GM19395 (cell line): ENCODE data around the gene MTFR2.
A peak's percentile ranks its signal among the peaks of the same experiment; 100 is the strongest.
"Not testable (repeated sequence)": the region's sequence is repeated elsewhere in the genome, so short reads cannot be mapped to it uniquely, and the experiment has no call there.

Experiments
- ATAC-seq: cut with Tn5 transposase; IDR thresholded peaks from one replicate; pipeline ENCODE4 v1.9.1; 2021; ENCODE audit warnings: mild to moderate bottlenecking, moderate library complexity; ENCODE audit not compliant: unreplicated experiment

MTFR2 gene

GRCh38 chr6:136236466-136237293 lies 13.4 kb downstream of the MTFR2 start:
- ATAC-seq, result no peak

- no peak for ATAC-seq
Measured at GRCh38 chr6:136235233-136235564, 14.9 kb downstream of the MTFR2 start.

- no peak for ATAC-seq
Measured at GRCh38 chr6:136232701-136233100, 17.4 kb downstream of the MTFR2 start.

- ATAC-seq, result no peak
Measured at GRCh38 chr6:136230219-136230853, 19.8 kb downstream of the MTFR2 start.

GRCh38 chr6:136228814-136229213 lies 21.3 kb downstream of the MTFR2 start:
- no peak for ATAC-seq

GRCh38 chr6:136226674-136227377 lies 23.3 kb downstream of the MTFR2 start:
- peak; percentile 31 for ATAC-seq

GRCh38 chr6:136226027-136226673 lies 24.0 kb downstream of the MTFR2 start:
- peak; percentile 89 for ATAC-seq

- ATAC-seq, result no peak
Measured at GRCh38 chr6:136225496-136225895, 24.6 kb downstream of the MTFR2 start.

GRCh38 chr6:136224974-136225373 lies 25.1 kb downstream of the MTFR2 start:
- not testable (repeated sequence) for ATAC-seq

- ATAC-seq, result no peak
Measured at GRCh38 chr6:136216503-136217401, 33.4 kb downstream of the MTFR2 start.

- ATAC-seq, result no peak
Measured at GRCh38 chr6:136213853-136214252, 36.3 kb downstream of the MTFR2 start.

GRCh38 chr6:136213012-136213539 lies 37.0 kb downstream of the MTFR2 start:
- ATAC-seq, result no peak

- no peak for ATAC-seq
Measured at GRCh38 chr6:136212608-136213007, 37.5 kb downstream of the MTFR2 start.

- no peak for ATAC-seq
Measured at GRCh38 chr6:136210398-136211165, 39.5 kb downstream of the MTFR2 start.

- ATAC-seq, result no peak
Measured at GRCh38 chr6:136209496-136209895, 40.6 kb downstream of the MTFR2 start.

GRCh38 chr6:136208783-136209182 lies 41.3 kb downstream of the MTFR2 start:
- no peak for ATAC-seq

- no peak for ATAC-seq
Measured at GRCh38 chr6:136201732-136202131, 48.4 kb downstream of the MTFR2 start.

GRCh38 chr6:136192902-136193301 lies 57.2 kb downstream of the MTFR2 start:
- ATAC-seq, result no peak

GRCh38 chr6:136191606-136192312 lies 58.4 kb downstream of the MTFR2 start:
- ATAC-seq, result no peak
